Loucy (cell line): ENCODE results near the gene CASP10.

Experiments
- H2AFZ ChIP-seq: fragments of 200-600 bp; sonication (generic); 2 replicates; pipeline ENCODE4 v1.6.0; 2016; ENCODE audit warnings: antibody characterized with exemption, mild to moderate bottlenecking, low read length, moderate library complexity
- H3F3A ChIP-seq: fragments of 200-600 bp; 2 replicates; pipeline ENCODE4 v1.6.0; 2016; ENCODE audit warnings: antibody characterized with exemption, low read depth, mild to moderate bottlenecking
- H3K27me3 ChIP-seq: fragments of 200-600 bp; sonication (generic); 2 replicates; pipeline ENCODE4 v1.6.1; 2014; ENCODE audit warnings: low read length, mild to moderate bottlenecking; ENCODE audit not compliant: insufficient read depth, poor library complexity, severe bottlenecking
- H3K36me3 ChIP-seq: fragments of 200-600 bp; sonication (generic); 2 replicates; pipeline ENCODE4 v1.6.1; 2016; ENCODE audit warnings: low read length; ENCODE audit not compliant: insufficient read depth
- H3K4me1 ChIP-seq: fragments of 200-600 bp; sonication (generic); 2 replicates; pipeline ENCODE4 v1.5.1; 2014; ENCODE audit warnings: low read length, mild to moderate bottlenecking; ENCODE audit not compliant: insufficient read depth, poor library complexity, severe bottlenecking
- H3K4me2 ChIP-seq: fragments of 200-600 bp; sonication (generic); 2 replicates; pipeline ENCODE4 v1.6.0; 2014; ENCODE audit warnings: antibody characterized with exemption, low read length, low read depth, mild to moderate bottlenecking; ENCODE audit not compliant: poor library complexity, severe bottlenecking
- H3K4me3 ChIP-seq: fragments of 200-600 bp; sonication (generic); 2 replicates; pipeline ENCODE4 v1.5.1; 2014; ENCODE audit warnings: low read length, mild to moderate bottlenecking, mixed read lengths; ENCODE audit not compliant: poor library complexity, severe bottlenecking
- H3K79me2 ChIP-seq: fragments of 200-600 bp; sonication (generic); 2 replicates; pipeline ENCODE4 v1.6.1; 2014; ENCODE audit warnings: low read length; ENCODE audit not compliant: insufficient read depth
- H3K9ac ChIP-seq: fragments of 200-600 bp; sonication (generic); 2 replicates; pipeline ENCODE4 v1.6.0; 2014; ENCODE audit warnings: mild to moderate bottlenecking, low read depth, low read length, moderate library complexity; ENCODE audit not compliant: poor library complexity, severe bottlenecking
- H3K9me2 ChIP-seq: fragments of 200-600 bp; sonication (generic); replicated peaks from 2 replicates; pipeline ENCODE4 v1.6.1; 2016; ENCODE audit warnings: low read depth, low read length, mixed read lengths
- H3K9me3 ChIP-seq: fragments of 200-600 bp; sonication (generic); 2 replicates; pipeline ENCODE4 v1.6.1; 2014; ENCODE audit warnings: mild to moderate bottlenecking, antibody characterized with exemption, low read length, low read depth; ENCODE audit not compliant: insufficient read depth
- H4K20me1 ChIP-seq: fragments of 200-600 bp; sonication (generic); 2 replicates; pipeline ENCODE4 v1.6.0; 2014; ENCODE audit warnings: antibody characterized with exemption, low read length, mild to moderate bottlenecking; ENCODE audit not compliant: insufficient read depth, poor library complexity, severe bottlenecking
- EZH2phosphoT487 ChIP-seq: fragments of 200-600 bp; IDR thresholded peaks from 2 replicates; pipeline ENCODE4 v1.6.1; 2018; ENCODE audit warnings: antibody characterized with exemption, mild to moderate bottlenecking, moderate library complexity, borderline replicate concordance
- TF ChIP-seq, protein P1 (sequence below): fragments of 200-600 bp; sonication (generic); conservative IDR thresholded peaks from 2 replicates; pipeline ENCODE4 v1.5.1; 2014; ENCODE audit warnings: mild to moderate bottlenecking, antibody characterized with exemption, low read length

CASP10 gene

DNA sequence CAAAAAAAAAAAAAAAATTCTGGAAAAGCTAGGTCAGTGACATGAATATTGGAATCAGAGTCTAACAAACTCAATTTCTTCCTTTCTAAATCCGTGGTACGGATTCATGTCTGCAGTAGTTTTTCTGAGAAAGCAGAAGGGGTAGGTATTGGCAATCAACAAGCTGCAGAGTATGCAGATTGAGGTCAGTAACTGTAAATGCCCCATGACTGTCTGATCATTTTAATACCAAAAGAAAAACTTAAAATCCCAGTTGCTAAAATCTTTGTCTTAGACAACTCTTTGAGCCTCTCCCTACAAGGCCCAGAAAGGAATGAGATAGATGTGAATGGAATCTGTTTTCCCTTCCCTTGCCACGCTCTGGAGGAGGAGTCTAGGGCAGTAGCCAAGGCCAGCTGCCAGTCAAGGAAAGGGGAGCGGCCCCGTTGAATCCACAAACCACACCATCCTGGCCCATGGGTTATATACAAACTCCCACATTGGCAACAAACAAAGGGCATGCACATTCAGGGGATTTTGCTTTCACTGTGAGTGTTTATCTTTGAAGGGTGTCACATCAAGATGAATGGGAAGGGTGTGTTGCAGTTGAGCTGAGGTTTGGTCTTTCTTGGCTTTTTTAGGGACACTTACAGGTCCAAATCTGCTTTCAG, 71.3 kb downstream of the CASP10 start:
- H3K9me3 ChIP-seq, result no peaks in the 10 kb centered on the region; the same call in 1 of the 2 replicates
- H3K4me3 ChIP-seq, result no peak overlapping the region
- no peak overlapping the region for H2AFZ ChIP-seq
- H3K4me1 ChIP-seq, result peaks cover 52% of the 10 kb centered on the region
- peaks cover 17% of the 10 kb centered on the region for H3F3A ChIP-seq
- H3K9me2 ChIP-seq, result no peaks in the 10 kb centered on the region
- no peaks in the 10 kb centered on the region for H4K20me1 ChIP-seq
- peaks cover 47% of the 10 kb centered on the region for H3K79me2 ChIP-seq
- no peak for TF ChIP-seq EZH2phosphoT487
- TF ChIP-seq, protein P1, sequence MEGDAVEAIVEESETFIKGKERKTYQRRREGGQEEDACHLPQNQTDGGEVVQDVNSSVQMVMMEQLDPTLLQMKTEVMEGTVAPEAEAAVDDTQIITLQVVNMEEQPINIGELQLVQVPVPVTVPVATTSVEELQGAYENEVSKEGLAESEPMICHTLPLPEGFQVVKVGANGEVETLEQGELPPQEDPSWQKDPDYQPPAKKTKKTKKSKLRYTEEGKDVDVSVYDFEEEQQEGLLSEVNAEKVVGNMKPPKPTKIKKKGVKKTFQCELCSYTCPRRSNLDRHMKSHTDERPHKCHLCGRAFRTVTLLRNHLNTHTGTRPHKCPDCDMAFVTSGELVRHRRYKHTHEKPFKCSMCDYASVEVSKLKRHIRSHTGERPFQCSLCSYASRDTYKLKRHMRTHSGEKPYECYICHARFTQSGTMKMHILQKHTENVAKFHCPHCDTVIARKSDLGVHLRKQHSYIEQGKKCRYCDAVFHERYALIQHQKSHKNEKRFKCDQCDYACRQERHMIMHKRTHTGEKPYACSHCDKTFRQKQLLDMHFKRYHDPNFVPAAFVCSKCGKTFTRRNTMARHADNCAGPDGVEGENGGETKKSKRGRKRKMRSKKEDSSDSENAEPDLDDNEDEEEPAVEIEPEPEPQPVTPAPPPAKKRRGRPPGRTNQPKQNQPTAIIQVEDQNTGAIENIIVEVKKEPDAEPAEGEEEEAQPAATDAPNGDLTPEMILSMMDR, result no peak
- H3K4me2 ChIP-seq, result no peak overlapping the region
- H3K27me3 ChIP-seq, result no peaks in the 10 kb centered on the region
- no peak overlapping the region for H3K9ac ChIP-seq
- no peaks in the 10 kb centered on the region for H3K36me3 ChIP-seq

DNA sequence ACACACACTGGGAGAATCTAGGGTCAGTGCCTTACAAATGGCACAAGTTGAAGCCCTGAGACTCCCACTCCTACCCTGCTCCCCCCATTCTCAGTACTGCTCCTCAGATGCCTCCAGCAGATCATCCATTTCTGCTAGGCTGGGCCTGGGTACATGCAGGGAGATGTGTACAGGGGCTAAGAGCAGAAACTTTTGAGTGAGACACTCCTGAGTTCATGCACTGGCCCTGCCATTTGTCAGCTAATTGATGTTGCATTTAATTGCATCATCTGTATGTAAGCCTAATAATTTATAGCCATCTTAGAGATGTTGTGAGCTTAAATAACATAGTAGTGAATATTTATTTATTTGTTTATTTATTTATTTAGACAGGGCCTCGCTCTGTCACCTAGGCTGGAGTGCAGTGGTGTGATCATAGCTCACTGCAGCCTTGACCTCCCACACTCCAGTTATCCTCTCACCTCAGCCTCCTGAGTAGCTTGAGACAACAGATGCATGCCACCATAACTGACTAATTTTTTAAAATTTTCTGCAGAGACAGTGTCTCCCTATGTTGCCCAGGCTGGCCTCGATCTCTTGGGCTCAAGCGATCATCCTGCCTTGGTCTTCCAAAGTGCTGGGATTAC, 72.6 kb downstream of the CASP10 start:
- H3K79me2 ChIP-seq, result peaks cover 59% of the 10 kb centered on the region
- H2AFZ ChIP-seq, result no peak overlapping the region
- H4K20me1 ChIP-seq, result no peaks in the 10 kb centered on the region
- no peak overlapping the region for H3K4me3 ChIP-seq
- no peaks in the 10 kb centered on the region for H3K27me3 ChIP-seq
- H3F3A ChIP-seq, result peaks cover 21% of the 10 kb centered on the region
- H3K9me2 ChIP-seq, result no peaks in the 10 kb centered on the region
- H3K36me3 ChIP-seq, result no peaks in the 10 kb centered on the region
- peaks cover 63% of the 10 kb centered on the region for H3K4me1 ChIP-seq
- TF ChIP-seq, protein P1, result no peak
- H3K4me2 ChIP-seq, result no peak overlapping the region
- no peaks in the 10 kb centered on the region; the same call in 1 of the 2 replicates for H3K9me3 ChIP-seq
- H3K9ac ChIP-seq, result no peak overlapping the region

DNA sequence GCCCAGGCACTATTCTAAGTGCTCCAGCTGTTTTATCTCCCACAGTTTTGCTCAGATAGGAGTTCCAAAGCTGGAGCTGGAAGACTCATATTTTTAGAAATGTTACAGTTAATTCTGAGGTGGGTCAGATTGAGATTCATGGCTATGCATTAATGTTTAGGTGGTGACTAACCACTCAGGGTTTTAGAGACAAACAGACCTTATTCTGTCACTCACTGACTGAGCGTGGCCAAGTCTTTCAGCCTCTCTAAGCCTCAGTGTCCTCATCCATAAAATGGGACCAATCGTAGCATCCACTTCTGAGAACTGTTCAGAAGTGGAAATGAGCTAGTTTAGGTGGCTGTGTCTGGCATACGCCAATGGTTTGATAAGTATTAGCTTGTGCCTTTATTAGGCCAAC, 73.1 kb downstream of the CASP10 start:
- Histone ChIP-seq H4K20me1 (no peaks in the 10 kb centered on the region), H3K27me3 (no peaks in the 10 kb centered on the region), H3K4me2 (peak overlapping the region; percentile 76), H3F3A (peaks cover 21% of the 10 kb centered on the region), H3K79me2 (peaks cover 62% of the 10 kb centered on the region), H3K4me3 (no peak overlapping the region), H3K9me2 (no peaks in the 10 kb centered on the region), H3K4me1 (peaks cover 67% of the 10 kb centered on the region), H3K36me3 (no peaks in the 10 kb centered on the region), H3K9ac (no peak overlapping the region), H2AFZ (no peak overlapping the region), H3K9me3 (no peaks in the 10 kb centered on the region)
- TF ChIP-seq EZH2phosphoT487, result no peak
- TF ChIP-seq, protein P1, result no peak
